ENCODE data around the gene NOP16.
"Not testable (repeated sequence)": the region's sequence is repeated elsewhere in the genome, so short reads cannot be mapped to it uniquely, and the experiment has no call there.

NOP16 gene

GRCh38 chr5:176415952-176416924 is 27.8 kb upstream of the NOP16 start, which contains the start of gene CLTB:
Gene CLTB, minus strand, starts transcription at chr5:176416539. Its CDS starts 176 bp downstream, at chr5:176416363.
- H3K36me3 ChIP-seq (replicated peaks): 0 out of 2 replicates have a peak, but pooled peaks cover 2% of the 10 kb centered on the region
- peaks cover 8% of the 10 kb centered on the region for H3K9me3 ChIP-seq
- H3K4me1 ChIP-seq: peaks cover 10% of the 10 kb centered on the region
- peak within 1 kb of the TSS; percentile 60 for H3K4me3 ChIP-seq
- no peaks in the 10 kb centered on the region for H3K27me3 ChIP-seq (ENCODE audit: low read depth)
- peak; percentile 87 to 91 for DNase-seq (ENCODE audit: low spot score in 2 of 2)
- in situ Hi-C loops (cut with MboI; ENCODE audit: low sequenced_read_pairs): loop anchor here (10.0 kb wide), 1 partner anchor 129 kb away; the partner anchor contains the start of gene CDHR2

GRCh38 chr5:176415240-176415951 is 27.0 kb upstream of the NOP16 start:
- Histone ChIP-seq H3K4me3 (peak overlapping the region; percentile 60), H3K4me1 (peaks cover 10% of the 10 kb centered on the region), H3K9me3 (peaks cover under 1% of the 10 kb centered on the region; the same call in 1 of the 2 replicates), H3K27me3 (ENCODE audit: low read depth) (no peaks in the 10 kb centered on the region), H3K36me3 (replicated peaks) (peaks cover 4% of the 10 kb centered on the region)
- in situ Hi-C loops (cut with MboI; ENCODE audit: low sequenced_read_pairs): loop anchor here (10.0 kb wide), 1 partner anchor 129 kb away; the partner anchor contains the start of gene CDHR2
- no peak for DNase-seq (ENCODE audit: low spot score in 2 of 2)

DNA sequence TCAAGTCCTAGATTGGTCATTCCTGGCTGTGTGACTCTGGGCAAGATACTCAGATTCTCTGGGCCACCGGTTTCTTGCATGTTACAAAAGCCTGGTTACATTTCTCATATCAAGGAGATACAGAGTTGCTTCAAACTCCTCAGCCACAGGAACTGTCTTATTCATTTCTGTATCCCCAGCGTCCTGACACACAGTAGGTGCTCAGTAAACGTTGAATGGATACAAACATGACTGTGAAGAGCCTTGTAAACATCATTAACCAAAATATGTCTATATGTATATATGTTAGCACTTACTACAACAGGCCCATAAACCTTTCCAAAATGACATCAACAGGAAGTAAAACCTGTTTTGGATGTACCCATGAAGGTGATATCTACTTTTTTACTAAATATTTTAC is 26.3 kb upstream of the NOP16 start:
- peaks cover 10% of the 10 kb centered on the region for H3K4me1 ChIP-seq
- no peaks in the 10 kb centered on the region; the same call in 1 of the 2 replicates for H3K9me3 ChIP-seq
- in situ Hi-C loops (cut with MboI; ENCODE audit: low sequenced_read_pairs): loop anchor here (10.0 kb wide), 1 partner anchor 130 kb away; the partner anchor contains the start of gene CDHR2
- H3K36me3 ChIP-seq (replicated peaks): peaks cover 11% of the 10 kb centered on the region
- no peaks in the 10 kb centered on the region for H3K27me3 ChIP-seq (ENCODE audit: low read depth)
- H3K4me3 ChIP-seq: peak overlapping the region; percentile 60; the same call in 1 of the 2 replicates
- no peak for DNase-seq (ENCODE audit: low spot score in 2 of 2)

DNA sequence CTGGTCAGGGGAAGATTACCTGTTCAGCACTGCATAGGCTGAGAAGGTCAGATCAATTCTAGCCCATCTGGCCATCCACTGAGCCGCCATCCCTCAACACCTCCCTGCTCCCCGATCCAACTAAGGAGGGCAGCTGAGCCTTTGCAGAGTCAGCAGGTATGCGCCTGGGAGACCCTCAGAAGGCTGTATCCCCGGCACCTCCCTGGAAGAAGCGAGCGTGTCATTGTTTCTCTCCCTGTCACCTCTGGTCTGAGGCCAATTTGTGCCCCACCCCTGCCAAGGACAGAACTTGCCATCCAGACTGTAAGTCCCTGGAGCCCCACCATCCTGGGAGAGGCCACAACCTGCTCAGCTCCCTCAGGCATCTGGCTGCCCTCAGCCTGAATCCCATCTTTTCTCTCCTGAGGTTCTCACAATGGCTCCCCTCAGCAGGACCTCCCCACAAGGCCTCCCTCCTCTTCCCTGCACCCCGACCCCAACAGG is 25.4 kb upstream of the NOP16 start:
- Histone ChIP-seq H3K9me3 (no peaks in the 10 kb centered on the region), H3K27me3 (ENCODE audit: low read depth) (no peaks in the 10 kb centered on the region), H3K36me3 (replicated peaks) (peaks cover 11% of the 10 kb centered on the region), H3K4me1 (peaks cover 10% of the 10 kb centered on the region), H3K4me3 (no peak overlapping the region)
- in situ Hi-C loops (cut with MboI; ENCODE audit: low sequenced_read_pairs): loop anchor here (10.0 kb wide), 1 partner anchor 131 kb away; the partner anchor contains the start of gene CDHR2
- no peak for DNase-seq (ENCODE audit: low spot score in 2 of 2)

DNA sequence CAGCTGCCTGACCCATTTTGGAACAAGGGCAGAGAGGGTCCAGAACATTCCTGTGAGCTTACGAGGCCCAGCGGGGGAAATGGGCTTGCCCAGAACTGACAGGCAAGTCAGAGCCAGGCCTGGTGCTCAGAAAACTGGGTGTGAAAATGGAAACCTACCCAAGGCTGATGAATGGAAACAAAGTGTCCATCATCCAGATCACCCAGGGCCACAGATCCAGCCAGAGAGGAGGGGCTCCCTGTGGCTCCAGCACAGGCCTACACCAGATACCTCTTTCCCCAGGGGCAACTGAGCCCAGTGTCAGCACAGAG is 24.8 kb upstream of the NOP16 start:
- peaks cover 11% of the 10 kb centered on the region for H3K36me3 ChIP-seq (replicated peaks)
- no peaks in the 10 kb centered on the region for H3K9me3 ChIP-seq
- no peak for DNase-seq (ENCODE audit: low spot score in 2 of 2)
- H3K4me1 ChIP-seq: peaks cover 10% of the 10 kb centered on the region
- in situ Hi-C loops (cut with MboI; ENCODE audit: low sequenced_read_pairs): loop anchor here (10.0 kb wide), 1 partner anchor 132 kb away; the partner anchor contains the start of gene CDHR2
- no peaks in the 10 kb centered on the region for H3K27me3 ChIP-seq (ENCODE audit: low read depth)
- no peak overlapping the region for H3K4me3 ChIP-seq

GRCh38 chr5:176412517-176413254 is 24.3 kb upstream of the NOP16 start:
- H3K4me3 ChIP-seq: no peak overlapping the region
- H3K4me1 ChIP-seq: peaks cover 10% of the 10 kb centered on the region
- peaks cover 12% of the 10 kb centered on the region for H3K36me3 ChIP-seq (replicated peaks)
- no peak for DNase-seq (ENCODE audit: low spot score in 2 of 2)
- in situ Hi-C loops (cut with MboI; ENCODE audit: low sequenced_read_pairs): loop anchor here (10.0 kb wide), 1 partner anchor 132 kb away; the partner anchor contains the start of gene CDHR2
- H3K9me3 ChIP-seq: no peaks in the 10 kb centered on the region
- no peaks in the 10 kb centered on the region for H3K27me3 ChIP-seq (ENCODE audit: low read depth)

GRCh38 chr5:176410486-176411180 is 22.2 kb upstream of the NOP16 start:
- no peaks in the 10 kb centered on the region for H3K27me3 ChIP-seq (ENCODE audit: low read depth)
- peaks cover 5% of the 10 kb centered on the region; the same call in 1 of the 2 replicates for H3K4me1 ChIP-seq
- H3K4me3 ChIP-seq: no peak overlapping the region
- DNase-seq (ENCODE audit: low spot score in 2 of 2): no peak
- in situ Hi-C loops (cut with MboI; ENCODE audit: low sequenced_read_pairs): loop anchor here (10.0 kb wide), 1 partner anchor 134 kb away; the partner anchor contains the start of gene CDHR2
- no peaks in the 10 kb centered on the region for H3K9me3 ChIP-seq
- peaks cover 18% of the 10 kb centered on the region for H3K36me3 ChIP-seq (replicated peaks)

DNA sequence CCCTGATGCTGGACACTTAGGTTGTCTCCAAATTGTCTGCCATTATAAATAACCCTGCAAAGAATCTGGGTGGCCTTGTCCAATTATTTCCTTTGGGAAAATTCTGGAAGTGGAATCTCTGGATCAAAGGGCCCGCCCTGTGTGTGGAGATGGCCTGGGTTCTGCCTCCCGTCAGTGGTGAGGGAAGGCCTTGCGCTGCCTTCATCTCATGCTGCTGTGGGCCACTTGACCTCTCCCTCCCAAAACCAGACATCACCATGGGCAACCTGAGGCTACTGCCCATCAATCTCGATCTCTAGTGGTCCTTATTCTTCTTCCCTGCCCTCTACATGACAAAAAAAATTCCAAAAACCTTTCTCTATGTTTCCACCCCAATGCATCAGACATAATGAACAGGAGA is 21.4 kb upstream of the NOP16 start:
- no peak for DNase-seq (ENCODE audit: low spot score in 2 of 2)
- no peaks in the 10 kb centered on the region for H3K27me3 ChIP-seq (ENCODE audit: low read depth)
- H3K36me3 ChIP-seq (replicated peaks): peaks cover 19% of the 10 kb centered on the region
- in situ Hi-C loops (cut with MboI; ENCODE audit: low sequenced_read_pairs): loop anchor here (10.0 kb wide), 1 partner anchor 135 kb away; the partner anchor contains the start of gene CDHR2
- no peak overlapping the region for H3K4me3 ChIP-seq
- H3K9me3 ChIP-seq: no peaks in the 10 kb centered on the region
- H3K4me1 ChIP-seq: peaks cover under 1% of the 10 kb centered on the region; the same call in 1 of the 2 replicates

DNA sequence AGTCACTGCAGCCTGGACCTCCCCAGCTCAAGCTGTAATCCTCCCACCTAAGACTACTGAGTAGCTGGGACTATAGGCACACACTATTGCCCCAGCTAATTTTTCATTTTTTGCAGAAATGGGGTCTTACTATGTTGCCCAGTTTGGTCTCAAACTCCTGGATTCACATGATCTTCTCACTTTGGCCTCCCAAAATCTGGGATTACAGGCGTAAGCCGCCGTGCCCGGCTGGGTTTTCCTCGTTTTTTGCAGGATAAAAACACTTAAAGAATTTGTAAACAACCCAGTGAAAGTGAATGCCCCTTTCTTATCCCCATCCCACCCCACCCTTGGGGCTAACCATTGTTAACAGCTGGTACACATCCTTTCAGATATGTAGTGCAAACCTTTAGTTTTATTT is 20.2 kb upstream of the NOP16 start:
- no peak for DNase-seq (ENCODE audit: low spot score in 2 of 2)
- Histone ChIP-seq H3K9me3 (no peaks in the 10 kb centered on the region), H3K36me3 (replicated peaks) (peaks cover 18% of the 10 kb centered on the region), H3K4me3 (no peak overlapping the region), H3K4me1 (no peaks in the 10 kb centered on the region), H3K27me3 (ENCODE audit: low read depth) (no peaks in the 10 kb centered on the region)
- in situ Hi-C loops (cut with MboI; ENCODE audit: low sequenced_read_pairs): no loop called here

DNA sequence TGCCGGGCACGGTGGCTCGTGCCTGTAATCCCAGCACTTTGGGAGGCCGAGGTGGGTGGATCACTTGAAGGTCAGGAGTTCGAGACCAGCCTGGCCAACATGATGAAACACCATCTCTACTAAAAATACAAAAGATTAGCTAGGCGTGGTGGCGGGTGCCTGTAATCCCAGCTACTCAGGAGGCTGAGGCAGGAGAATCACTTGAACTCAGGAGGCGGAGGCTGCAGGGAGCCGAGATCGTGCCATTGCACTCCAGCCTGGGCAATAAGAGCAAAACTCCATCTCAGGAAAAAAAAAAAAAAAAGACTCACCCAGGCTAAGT is 19.8 kb upstream of the NOP16 start:
- H3K36me3 ChIP-seq (replicated peaks): peaks cover 18% of the 10 kb centered on the region
- H3K4me3 ChIP-seq; H3K27me3 ChIP-seq (ENCODE audit: low read depth); H3K9me3 ChIP-seq; H3K4me1 ChIP-seq; in situ Hi-C loops (cut with MboI; ENCODE audit: low sequenced_read_pairs); DNase-seq (ENCODE audit: low spot score in 2 of 2): not testable (repeated sequence)

DNA sequence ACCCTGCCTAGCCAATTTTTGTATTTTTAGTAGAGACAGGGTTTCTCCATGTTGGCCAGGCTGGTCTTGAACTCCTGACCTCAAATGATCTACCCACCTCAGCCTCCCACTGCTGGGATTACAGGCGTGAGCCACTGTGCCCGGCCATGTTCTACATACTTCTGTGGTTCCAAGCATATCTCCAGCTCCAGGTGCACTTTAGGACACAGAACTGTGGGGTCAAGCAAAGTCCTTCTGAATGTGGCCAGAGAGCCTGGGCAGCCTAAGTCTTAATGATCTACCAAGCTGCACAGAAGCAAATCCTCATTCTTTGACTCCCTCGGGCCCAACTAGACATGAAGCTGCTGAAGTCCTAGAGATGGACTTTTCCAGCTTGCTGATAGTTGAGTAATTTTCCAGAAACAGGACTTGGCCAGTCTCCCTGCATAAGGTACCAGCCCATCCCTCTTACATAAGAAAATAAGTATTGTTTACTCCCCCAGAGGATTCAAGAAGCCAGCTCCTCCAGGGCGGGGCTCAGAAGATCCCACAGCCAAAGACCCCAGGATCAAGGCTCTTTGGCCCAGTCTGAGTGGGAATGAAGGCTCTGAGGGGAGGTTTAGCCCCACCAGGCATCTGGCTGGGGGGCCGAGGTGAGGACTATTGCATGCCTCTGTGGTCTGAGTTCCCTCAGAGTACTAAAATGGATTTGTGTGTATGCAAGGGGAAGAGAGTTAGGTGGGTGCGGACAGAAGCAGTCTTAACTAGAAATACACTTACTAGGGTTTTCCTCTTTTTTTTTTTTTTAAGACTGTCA is 19.3 kb upstream of the NOP16 start:
- H3K4me1 ChIP-seq: no peaks in the 10 kb centered on the region
- H3K27me3 ChIP-seq (ENCODE audit: low read depth): no peaks in the 10 kb centered on the region
- H3K36me3 ChIP-seq (replicated peaks): peaks cover 18% of the 10 kb centered on the region
- no peak for DNase-seq (ENCODE audit: low spot score in 2 of 2)
- no peaks in the 10 kb centered on the region for H3K9me3 ChIP-seq
- no peak overlapping the region for H3K4me3 ChIP-seq
- in situ Hi-C loops (cut with MboI; ENCODE audit: low sequenced_read_pairs): no loop called here

DNA sequence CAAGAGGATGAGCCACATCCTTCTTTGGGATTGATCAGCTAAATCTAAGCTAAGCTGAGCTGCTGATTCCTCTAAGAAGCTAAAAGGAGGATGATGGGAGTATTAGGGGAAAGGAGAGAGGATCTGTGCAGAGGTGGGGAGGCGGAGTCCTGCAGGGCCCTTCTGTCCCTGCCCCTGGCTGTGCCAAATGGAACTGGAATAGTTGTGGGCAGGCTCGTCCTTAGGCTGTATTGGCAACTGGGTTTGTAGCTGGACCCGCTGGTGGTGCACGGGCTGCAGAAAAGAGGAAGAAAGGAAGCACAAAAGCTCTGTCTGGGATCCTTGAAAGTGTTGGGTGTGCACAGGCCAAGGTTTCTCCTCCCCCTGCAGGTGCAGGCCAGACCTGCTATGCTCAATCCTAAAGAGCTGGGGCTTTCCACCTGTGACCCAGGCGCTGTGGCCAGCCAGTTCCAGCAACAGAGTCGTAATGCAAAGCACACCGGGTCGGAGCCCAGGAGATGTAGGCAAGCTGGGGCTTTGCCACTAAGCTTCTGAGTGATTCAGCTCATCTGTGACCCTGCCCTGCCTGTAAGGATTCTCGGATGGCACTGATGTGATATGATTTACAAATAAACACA is 18.1 kb upstream of the NOP16 start:
- Histone ChIP-seq H3K4me1 (no peaks in the 10 kb centered on the region), H3K36me3 (replicated peaks) (peaks cover 18% of the 10 kb centered on the region), H3K4me3 (no peak overlapping the region), H3K9me3 (no peaks in the 10 kb centered on the region), H3K27me3 (ENCODE audit: low read depth) (no peaks in the 10 kb centered on the region)
- DNase-seq (ENCODE audit: low spot score in 2 of 2): no peak
- in situ Hi-C loops (cut with MboI; ENCODE audit: low sequenced_read_pairs): no loop called here

All from HAP-1 (cell line).